ENCODE data around the gene FOSB.
"Not testable (repeated sequence)": the region's sequence is repeated elsewhere in the genome, so short reads cannot be mapped to it uniquely, and the experiment has no call there.

DNA sequence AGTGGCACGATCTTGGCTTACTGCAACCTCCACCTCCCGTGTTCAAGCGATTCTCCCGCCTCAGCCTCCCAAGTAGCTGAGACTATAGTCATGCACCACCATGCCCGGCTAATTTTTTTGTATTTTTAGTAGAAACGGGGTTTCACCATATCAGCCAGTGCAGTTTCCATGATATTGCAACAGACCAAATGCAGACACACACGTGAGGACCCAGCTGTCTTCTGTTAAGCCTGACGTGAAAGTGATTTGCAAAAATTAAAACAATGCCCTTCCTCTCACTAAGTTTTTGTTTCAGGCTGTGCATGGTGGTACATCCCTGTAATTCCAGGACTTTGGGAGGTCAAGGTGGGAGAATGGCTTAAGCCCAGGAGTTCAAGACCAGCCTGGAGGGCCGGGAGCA lies 36.8 kb upstream of the FOSB start:
- TF ChIP-seq, protein P1, sequence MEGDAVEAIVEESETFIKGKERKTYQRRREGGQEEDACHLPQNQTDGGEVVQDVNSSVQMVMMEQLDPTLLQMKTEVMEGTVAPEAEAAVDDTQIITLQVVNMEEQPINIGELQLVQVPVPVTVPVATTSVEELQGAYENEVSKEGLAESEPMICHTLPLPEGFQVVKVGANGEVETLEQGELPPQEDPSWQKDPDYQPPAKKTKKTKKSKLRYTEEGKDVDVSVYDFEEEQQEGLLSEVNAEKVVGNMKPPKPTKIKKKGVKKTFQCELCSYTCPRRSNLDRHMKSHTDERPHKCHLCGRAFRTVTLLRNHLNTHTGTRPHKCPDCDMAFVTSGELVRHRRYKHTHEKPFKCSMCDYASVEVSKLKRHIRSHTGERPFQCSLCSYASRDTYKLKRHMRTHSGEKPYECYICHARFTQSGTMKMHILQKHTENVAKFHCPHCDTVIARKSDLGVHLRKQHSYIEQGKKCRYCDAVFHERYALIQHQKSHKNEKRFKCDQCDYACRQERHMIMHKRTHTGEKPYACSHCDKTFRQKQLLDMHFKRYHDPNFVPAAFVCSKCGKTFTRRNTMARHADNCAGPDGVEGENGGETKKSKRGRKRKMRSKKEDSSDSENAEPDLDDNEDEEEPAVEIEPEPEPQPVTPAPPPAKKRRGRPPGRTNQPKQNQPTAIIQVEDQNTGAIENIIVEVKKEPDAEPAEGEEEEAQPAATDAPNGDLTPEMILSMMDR (IDR thresholded peaks at IDR 0.05; ENCODE audit: low read depth, low read length): not testable (repeated sequence)
- TF ChIP-seq EZH2phosphoT487 (IDR thresholded peaks at IDR 0.05; ENCODE audit: low read depth): not testable (repeated sequence)

Measured in OCI-LY3 (cell line).